SJCRH30 (cell line): ENCODE data around the gene SBNO1. TPM values are rescaled to one million over a fixed set of nuclear protein-coding genes. Genes with fewer than 3 reads are reported as not detected.
"Not testable (repeated sequence)": the region's sequence is repeated elsewhere in the genome, so short reads cannot be mapped to it uniquely, and the experiment has no call there.

Source experiments
- DNase-seq, 2 experiments: peaks; one replicate each; pipeline ENCODE4 v3.0.0-alpha.2; 2015 to 2020
- H3K27ac ChIP-seq: fragments of 250-450 bp; sonication (Bioruptor Pico); 2 replicates; pipeline ENCODE4 v1.5.1; 2020; ENCODE audit warnings: mild to moderate bottlenecking, moderate library complexity
- H3K27me3 ChIP-seq: fragments of 250-450 bp; sonication (Bioruptor Pico); 2 replicates; pipeline ENCODE4 v1.5.1; 2020; ENCODE audit warnings: mild to moderate bottlenecking, moderate library complexity
- H3K36me3 ChIP-seq: fragments of 250-450 bp; sonication (Bioruptor Pico); 2 replicates; pipeline ENCODE4 v1.5.1; 2020; ENCODE audit warnings: mild to moderate bottlenecking, moderate library complexity
- H3K4me1 ChIP-seq: fragments of 250-450 bp; sonication (Bioruptor Pico); 2 replicates; pipeline ENCODE4 v1.5.1; 2020; ENCODE audit warnings: mild to moderate bottlenecking, moderate library complexity
- H3K4me3 ChIP-seq: fragments of 250-450 bp; sonication (Bioruptor Pico); 2 replicates; pipeline ENCODE4 v1.5.1; 2020; ENCODE audit warnings: mild to moderate bottlenecking, moderate library complexity
- H3K9me3 ChIP-seq: fragments of 250-450 bp; sonication (Bioruptor Pico); replicated peaks from 2 replicates; pipeline ENCODE4 v1.5.1; 2020; ENCODE audit warnings: mild to moderate bottlenecking, moderate library complexity
- total RNA-seq: library from RNA; depleted of rRNA; stranded (reverse); fragments of >200 nt; shearing (Covaris generic); gene quantifications from 2 replicates; pipeline ENCODE4 v1.2.3, GENCODE V29; 2014

The SBNO1 gene
- total RNA-seq, 1 experiment from 2014 or later: 40.8 TPM

- Histone ChIP-seq H3K4me3 (no peak overlapping the region), H3K4me1 (no peaks in the 10 kb centered on the region), H3K27ac (no peak overlapping the region), H3K9me3 (no peaks in the 10 kb centered on the region), H3K27me3 (no peaks in the 10 kb centered on the region), H3K36me3 (peaks cover 41% of the 10 kb centered on the region)
- no peak for DNase-seq
These were observed 29.2 kb downstream of the SBNO1 start for GRCh38 chr12:123335490-123335889.

DNA sequence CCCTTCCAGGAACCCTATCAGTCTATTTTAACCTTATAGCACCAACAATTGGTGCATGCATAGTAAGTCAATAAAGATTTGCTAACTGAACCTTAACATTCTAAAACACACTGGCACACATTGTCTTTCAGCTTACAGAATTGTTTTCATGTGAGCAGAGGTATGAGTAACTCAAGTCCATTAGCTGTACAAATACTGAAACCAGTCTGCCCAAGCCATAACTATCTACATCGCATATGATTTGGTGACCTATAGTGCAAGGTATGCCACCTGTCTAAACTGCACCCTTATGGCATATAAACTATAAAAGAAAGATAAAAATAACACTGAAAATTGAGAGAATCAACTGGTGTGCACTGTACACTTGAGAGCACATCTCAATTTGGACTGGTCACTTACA, 34.8 kb downstream of the SBNO1 start:
- Histone ChIP-seq H3K27me3 (no peaks in the 10 kb centered on the region), H3K9me3 (no peaks in the 10 kb centered on the region), H3K4me3 (no peak overlapping the region), H3K4me1 (no peaks in the 10 kb centered on the region), H3K36me3 (peaks cover 71% of the 10 kb centered on the region), H3K27ac (no peak overlapping the region)
- no peak for DNase-seq

DNA sequence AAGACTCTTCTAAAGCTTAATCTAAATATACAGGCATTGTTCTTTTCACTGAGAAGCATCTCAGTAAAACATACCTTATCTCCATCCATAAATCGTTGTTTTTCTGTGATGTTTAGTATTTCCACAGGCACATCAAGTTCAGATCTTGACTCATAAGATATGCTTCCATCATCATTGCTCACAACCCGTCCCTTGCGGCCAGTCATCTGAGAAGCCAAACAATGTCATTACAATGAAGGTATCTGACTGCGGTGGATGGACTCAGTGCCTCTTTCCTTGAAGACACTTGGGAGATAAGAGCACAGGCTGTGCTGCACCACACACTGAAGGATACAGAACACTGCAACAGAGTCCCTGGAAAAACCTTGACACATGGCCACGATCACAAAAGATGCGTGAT, 44.8 kb downstream of the SBNO1 start:
- no peak for DNase-seq
- H3K9me3 ChIP-seq: no peaks in the 10 kb centered on the region
- peaks cover 78% of the 10 kb centered on the region for H3K36me3 ChIP-seq
- no peak overlapping the region for H3K27ac ChIP-seq
- H3K4me3 ChIP-seq: no peak overlapping the region
- H3K27me3 ChIP-seq: no peaks in the 10 kb centered on the region
- H3K4me1 ChIP-seq: no peaks in the 10 kb centered on the region

DNA sequence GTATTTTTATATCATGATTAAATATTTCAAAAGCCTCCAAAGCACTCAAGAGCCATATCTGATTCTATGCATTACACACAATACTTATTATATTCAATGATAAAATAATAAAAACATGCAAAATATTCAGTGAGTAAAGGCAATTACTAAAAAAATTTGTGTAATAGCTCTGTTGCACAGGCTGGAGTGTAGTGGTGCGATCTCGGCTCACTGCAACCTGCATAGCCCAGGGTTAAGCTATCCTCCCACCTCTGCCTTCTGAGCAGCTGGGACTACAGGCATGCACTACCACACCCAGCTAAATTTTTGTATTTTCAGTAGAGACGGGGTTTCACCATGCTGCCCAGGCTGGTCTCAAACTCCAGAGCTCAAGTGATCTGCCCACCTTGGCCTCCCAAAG, 45.4 kb downstream of the SBNO1 start:
- Histone ChIP-seq H3K27ac (no peak overlapping the region), H3K4me3 (no peak overlapping the region), H3K27me3 (no peaks in the 10 kb centered on the region), H3K36me3 (peaks cover 75% of the 10 kb centered on the region), H3K9me3 (no peaks in the 10 kb centered on the region), H3K4me1 (no peaks in the 10 kb centered on the region)
- no peak for DNase-seq

- not testable (repeated sequence) for H3K9me3 ChIP-seq, DNase-seq, H3K4me1 ChIP-seq, H3K27me3 ChIP-seq, H3K27ac ChIP-seq, H3K4me3 ChIP-seq
- peaks cover 69% of the 10 kb centered on the region for H3K36me3 ChIP-seq
These were observed 51.6 kb downstream of the SBNO1 start for GRCh38 chr12:123313046-123313445.

DNA sequence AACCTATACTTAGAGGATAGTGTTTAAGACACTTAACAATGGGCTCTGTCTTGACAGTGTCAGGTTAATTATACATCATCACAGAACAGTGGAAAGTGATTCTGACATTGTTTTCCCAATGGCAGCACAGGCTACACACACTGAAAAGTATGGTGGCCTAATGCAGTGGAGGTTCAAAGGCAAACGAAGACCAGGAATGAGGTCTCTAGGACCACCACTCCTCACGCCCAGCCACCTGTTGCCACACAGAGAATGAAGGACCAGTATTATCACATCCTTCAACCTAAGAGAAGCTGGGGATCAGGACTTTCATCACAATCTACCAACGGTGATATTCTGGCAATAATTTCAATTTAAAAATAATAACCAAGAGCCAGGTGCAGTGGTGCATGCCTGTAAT, 58.4 kb downstream of the SBNO1 start:
- H3K27me3 ChIP-seq: no peaks in the 10 kb centered on the region
- no peaks in the 10 kb centered on the region for H3K9me3 ChIP-seq
- H3K4me1 ChIP-seq: no peaks in the 10 kb centered on the region
- no peak for DNase-seq
- H3K4me3 ChIP-seq: no peak overlapping the region
- H3K27ac ChIP-seq: no peak overlapping the region
- peaks cover 70% of the 10 kb centered on the region for H3K36me3 ChIP-seq

- Histone ChIP-seq H3K27me3 (no peaks in the 10 kb centered on the region), H3K4me1 (no peaks in the 10 kb centered on the region), H3K9me3 (no peaks in the 10 kb centered on the region), H3K4me3 (no peak overlapping the region), H3K36me3 (peaks cover 69% of the 10 kb centered on the region), H3K27ac (no peak overlapping the region)
- no peak for DNase-seq
These were observed 59.5 kb downstream of the SBNO1 start for GRCh38 chr12:123305136-123305535.

DNA sequence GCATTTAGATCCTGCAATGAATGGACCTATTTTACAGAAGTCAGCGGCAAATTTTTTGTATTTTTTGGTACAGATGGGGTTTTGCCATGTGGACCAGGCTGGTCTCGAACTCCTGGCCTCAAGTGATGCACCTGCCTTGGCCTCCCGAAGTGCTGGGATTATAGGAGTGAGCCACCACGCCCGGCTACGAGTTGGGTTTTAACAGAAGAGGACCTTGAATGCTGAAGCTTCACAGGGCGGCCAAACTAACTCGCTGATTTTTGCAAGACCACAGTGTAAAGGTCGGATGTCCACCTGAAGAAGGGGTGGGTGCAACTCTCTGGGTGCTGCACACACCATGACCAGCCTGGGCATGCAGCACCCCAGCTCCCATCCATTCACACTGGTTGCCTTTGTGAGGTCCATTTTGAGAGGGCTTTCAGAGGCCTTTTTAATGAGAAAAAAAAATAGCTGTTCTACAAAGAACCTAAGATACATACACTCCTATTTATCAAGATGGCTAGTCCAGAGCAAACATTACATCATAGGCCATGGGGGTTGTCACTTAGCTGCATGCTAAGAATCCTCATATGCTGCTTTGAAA, 71.4 kb downstream of the SBNO1 start:
- Histone ChIP-seq H3K9me3 (no peaks in the 10 kb centered on the region), H3K27me3 (no peaks in the 10 kb centered on the region), H3K4me1 (peaks cover 11% of the 10 kb centered on the region), H3K36me3 (peaks cover 43% of the 10 kb centered on the region), H3K27ac (no peak overlapping the region), H3K4me3 (no peak overlapping the region)
- DNase-seq: no peak

GRCh38 chr12:123289911-123290310, 74.7 kb downstream of the SBNO1 start:
- H3K27ac ChIP-seq: peak overlapping the region; percentile 62; the same call in 1 of the 2 replicates
- peaks cover 11% of the 10 kb centered on the region for H3K4me1 ChIP-seq
- no peak overlapping the region for H3K4me3 ChIP-seq
- no peak for DNase-seq
- peaks cover 21% of the 10 kb centered on the region for H3K36me3 ChIP-seq
- H3K27me3 ChIP-seq: no peaks in the 10 kb centered on the region
- H3K9me3 ChIP-seq: no peaks in the 10 kb centered on the region

DNA sequence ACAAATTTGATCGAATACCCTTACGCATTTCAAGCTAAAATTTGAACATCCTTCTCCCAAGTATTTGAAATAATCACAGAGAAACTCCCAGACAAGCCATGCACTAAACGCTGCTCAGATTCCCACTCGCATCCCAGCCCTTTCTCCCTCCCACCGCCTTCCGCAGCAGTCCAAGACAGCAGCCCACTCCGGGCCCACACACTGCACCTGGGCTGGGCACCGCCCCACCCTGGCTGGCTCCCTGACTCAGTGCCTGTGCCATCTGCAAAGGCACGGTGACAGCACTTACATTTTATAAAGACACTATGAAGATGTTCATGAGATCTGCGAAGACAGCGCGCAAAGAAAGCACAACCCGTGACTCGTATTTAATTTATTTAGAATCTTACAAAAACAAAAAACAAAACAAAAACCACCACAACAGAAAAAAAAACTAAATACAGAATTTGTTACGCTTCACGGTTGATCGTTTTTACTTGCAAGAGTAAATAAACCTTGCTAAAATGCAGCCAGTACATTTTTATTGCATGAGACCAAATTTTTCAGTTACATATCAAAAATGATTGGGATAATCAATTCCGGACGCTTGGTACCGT, 75.8 kb downstream of the SBNO1 start:
- Histone ChIP-seq H3K9me3 (no peaks in the 10 kb centered on the region), H3K36me3 (peaks cover 13% of the 10 kb centered on the region), H3K27ac (peak overlapping the region; percentile 62; the same call in 1 of the 2 replicates), H3K4me1 (peaks cover 11% of the 10 kb centered on the region), H3K4me3 (no peak overlapping the region), H3K27me3 (no peaks in the 10 kb centered on the region)
- no peak for DNase-seq

DNA sequence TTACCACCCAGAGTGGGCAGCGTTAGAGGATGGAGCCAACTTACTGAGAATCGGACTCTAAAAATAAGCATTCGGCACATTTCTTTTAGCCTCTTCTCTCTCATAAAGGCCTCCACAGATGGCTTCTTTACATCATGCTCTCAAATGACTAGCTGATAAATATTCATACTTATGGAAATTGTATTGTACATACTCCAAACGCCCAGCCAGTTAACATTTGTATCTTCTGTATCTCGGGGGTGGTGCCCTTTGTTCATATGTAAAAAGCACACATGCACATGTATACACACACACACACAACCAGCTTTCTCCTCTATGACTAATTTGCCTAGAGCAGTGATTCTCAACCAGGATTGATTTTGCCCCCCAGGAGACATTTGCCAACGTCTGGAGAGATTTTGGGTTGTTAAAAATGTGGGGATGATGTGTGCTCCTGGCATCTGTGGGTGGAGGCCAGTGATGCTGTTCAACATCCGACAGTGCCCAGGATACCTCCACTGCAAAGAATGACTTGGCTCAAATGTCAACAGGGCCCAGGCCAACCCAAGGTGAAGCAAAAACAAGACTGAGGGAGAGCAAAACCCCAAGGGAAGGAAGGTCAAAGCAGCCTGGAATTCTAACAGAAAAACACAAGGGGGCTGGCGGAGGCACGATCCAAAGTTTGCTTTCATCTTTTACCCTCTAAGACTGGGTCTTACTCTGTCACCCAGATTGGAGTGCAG, 77.8 kb downstream of the SBNO1 start:
- Histone ChIP-seq H3K27me3 (no peaks in the 10 kb centered on the region), H3K36me3 (peaks cover 4% of the 10 kb centered on the region; the same call in 1 of the 2 replicates), H3K4me1 (peaks cover 11% of the 10 kb centered on the region), H3K4me3 (no peak overlapping the region), H3K9me3 (no peaks in the 10 kb centered on the region), H3K27ac (no peak overlapping the region)
- DNase-seq: no peak

GRCh38 chr12:123284669-123285068, 80.0 kb downstream of the SBNO1 start:
- Histone ChIP-seq H3K27ac (no peak overlapping the region), H3K4me3 (no peak overlapping the region), H3K27me3 (no peaks in the 10 kb centered on the region), H3K4me1 (peaks cover 11% of the 10 kb centered on the region), H3K9me3 (no peaks in the 10 kb centered on the region), H3K36me3 (0 out of 2 replicates have a peak, but pooled peaks cover 3% of the 10 kb centered on the region)
- no peak for DNase-seq

DNA sequence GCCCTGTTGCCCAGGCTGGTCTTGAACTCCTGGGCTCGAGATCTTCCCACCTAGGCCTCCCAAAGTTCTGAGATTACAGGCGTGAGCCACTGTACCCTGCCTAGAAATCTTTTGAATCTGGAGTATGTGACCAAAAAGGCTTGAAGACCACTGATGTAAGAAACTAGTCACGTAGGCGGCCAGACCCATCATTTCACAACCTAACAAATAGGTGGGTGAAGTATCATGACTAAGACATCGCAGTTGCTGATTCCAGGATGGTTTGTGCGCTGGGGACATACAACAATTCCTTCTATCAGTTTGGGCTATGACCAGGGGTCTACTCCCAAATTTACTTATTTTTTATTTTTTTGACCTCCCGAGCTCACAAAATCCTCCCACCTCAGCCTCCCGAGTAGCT, 81.2 kb downstream of the SBNO1 start:
- Histone ChIP-seq H3K36me3 (no peaks in the 10 kb centered on the region), H3K27ac (no peak overlapping the region), H3K9me3 (no peaks in the 10 kb centered on the region), H3K4me1 (peaks cover under 1% of the 10 kb centered on the region; the same call in 1 of the 2 replicates), H3K4me3 (no peak overlapping the region), H3K27me3 (no peaks in the 10 kb centered on the region)
- no peak for DNase-seq

DNA sequence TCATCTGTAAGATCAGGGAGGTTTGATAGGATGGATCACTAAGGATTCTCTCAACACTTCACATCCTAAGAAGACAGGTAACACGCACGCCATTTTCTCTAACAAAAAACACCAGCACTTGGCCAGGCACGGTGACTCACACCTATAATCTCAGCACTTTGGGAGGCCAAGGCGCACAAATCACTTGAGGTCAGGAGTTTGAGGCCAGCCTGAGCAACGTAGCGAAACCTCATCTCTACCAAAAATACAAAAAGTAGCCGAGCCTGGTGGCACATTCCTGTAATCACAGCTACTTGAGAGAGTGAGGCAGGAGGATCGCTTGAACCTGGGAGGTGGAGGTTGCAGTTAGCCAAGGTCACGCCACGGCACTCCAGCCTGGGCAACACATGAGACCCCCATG, 82.5 kb downstream of the SBNO1 start:
- Histone ChIP-seq H3K4me3 (no peak overlapping the region), H3K9me3 (no peaks in the 10 kb centered on the region; the same call in 1 of the 2 replicates), H3K27ac (no peak overlapping the region), H3K4me1 (no peaks in the 10 kb centered on the region), H3K36me3 (no peaks in the 10 kb centered on the region), H3K27me3 (no peaks in the 10 kb centered on the region)
- DNase-seq: no peak

GRCh38 chr12:123280971-123281370, 83.7 kb downstream of the SBNO1 start:
- no peak for DNase-seq
- Histone ChIP-seq H3K4me1 (no peaks in the 10 kb centered on the region), H3K36me3 (no peaks in the 10 kb centered on the region), H3K27ac (no peak overlapping the region), H3K27me3 (no peaks in the 10 kb centered on the region), H3K9me3 (no peaks in the 10 kb centered on the region; the same call in 1 of the 2 replicates), H3K4me3 (no peak overlapping the region)
